Measurements from ENCODE around the gene SZRD1.
"Not testable (repeated sequence)": the region's sequence is repeated elsewhere in the genome, so short reads cannot be mapped to it uniquely, and the experiment has no call there.

SZRD1 gene

DNA sequence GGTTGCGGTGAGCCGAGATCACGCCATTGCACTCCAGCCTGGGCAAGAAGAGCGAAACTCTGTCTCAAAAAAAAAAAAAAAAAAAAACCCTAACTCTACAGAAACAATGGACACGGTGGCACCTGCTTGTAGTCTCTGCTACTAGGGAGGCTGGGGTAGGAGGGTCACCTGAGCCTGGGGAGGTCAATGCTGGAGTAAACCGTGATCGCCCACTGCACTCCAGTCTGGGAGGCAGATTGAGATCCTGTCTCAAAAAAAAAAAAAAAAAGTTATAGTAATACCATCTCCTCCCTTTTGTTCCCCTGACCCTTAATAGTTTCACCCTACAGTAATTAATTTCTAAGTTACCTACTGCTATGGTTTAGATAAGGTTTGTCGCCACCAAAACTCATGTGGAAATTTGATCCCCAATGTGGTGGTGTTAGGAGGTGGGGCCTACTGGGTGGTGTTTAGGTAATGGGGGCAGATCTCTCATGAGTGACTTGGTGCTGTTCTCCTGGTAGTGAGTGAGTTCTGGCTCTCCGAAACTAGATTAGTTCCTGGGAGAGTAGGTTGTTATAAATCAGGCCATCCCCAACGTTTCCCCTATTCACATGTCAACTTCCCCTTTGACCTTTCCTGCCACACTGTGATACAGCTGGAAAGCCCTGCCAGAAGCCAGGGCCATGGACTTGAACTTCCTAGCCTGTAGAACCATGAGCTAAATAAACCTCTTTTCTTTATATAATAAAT is 24.5 kb upstream of the SZRD1 start:
- H3K9me3 ChIP-seq (ENCODE audit: severe bottlenecking) = peaks cover 3% of the 10 kb centered on the region
- ATAC-seq (ENCODE audit: low read depth) = no peak

GRCh38 chr1:16343276-16343675 is 23.8 kb upstream of the SZRD1 start:
- H3K27ac ChIP-seq (ENCODE audit: poor library complexity, severe bottlenecking); H3K9me3 ChIP-seq (ENCODE audit: severe bottlenecking); H3K27me3 ChIP-seq (ENCODE audit: insufficient read depth, poor library complexity, severe bottlenecking); DNase-seq (ENCODE audit: low spot score); H3K4me1 ChIP-seq (ENCODE audit: insufficient read depth, poor library complexity, severe bottlenecking); H3K36me3 ChIP-seq (ENCODE audit: low read depth); H3K4me3 ChIP-seq (ENCODE audit: severe bottlenecking); ATAC-seq (ENCODE audit: low read depth): not testable (repeated sequence)

More for the DNA sequence above, 24.5 kb upstream of the SZRD1 start:
- no peak for DNase-seq (ENCODE audit: low spot score)
- Histone ChIP-seq H3K4me1 (ENCODE audit: insufficient read depth, poor library complexity, severe bottlenecking) (no peaks in the 10 kb centered on the region), H3K27ac (ENCODE audit: poor library complexity, severe bottlenecking) (no peak overlapping the region), H3K27me3 (ENCODE audit: insufficient read depth, poor library complexity, severe bottlenecking) (no peaks in the 10 kb centered on the region), H3K36me3 (ENCODE audit: low read depth) (no peaks in the 10 kb centered on the region), H3K4me3 (ENCODE audit: severe bottlenecking) (no peak overlapping the region)
- TF ChIP-seq CTCF (IDR thresholded peaks at IDR 0.05; ENCODE audit: poor library complexity, severe bottlenecking) = no peak

- ATAC-seq (ENCODE audit: low read depth) (peak; percentile 46; the same call in 2 of the 3 replicates), DNase-seq (ENCODE audit: low spot score) (no peak)
- no peak overlapping the region for H3K27ac ChIP-seq (ENCODE audit: poor library complexity, severe bottlenecking)
- no peaks in the 10 kb centered on the region for H3K9me3 ChIP-seq (ENCODE audit: severe bottlenecking)
- H3K4me3 ChIP-seq (ENCODE audit: severe bottlenecking) = no peak overlapping the region
- peaks cover 15% of the 10 kb centered on the region for H3K4me1 ChIP-seq (ENCODE audit: insufficient read depth, poor library complexity, severe bottlenecking)
- H3K27me3 ChIP-seq (ENCODE audit: insufficient read depth, poor library complexity, severe bottlenecking) = no peaks in the 10 kb centered on the region
- no peak for TF ChIP-seq CTCF (IDR thresholded peaks at IDR 0.05; ENCODE audit: poor library complexity, severe bottlenecking)
- peaks cover 7% of the 10 kb centered on the region for H3K36me3 ChIP-seq (ENCODE audit: low read depth)
These were observed 18.4 kb upstream of the SZRD1 start for GRCh38 chr1:16348414-16349182.

DNA sequence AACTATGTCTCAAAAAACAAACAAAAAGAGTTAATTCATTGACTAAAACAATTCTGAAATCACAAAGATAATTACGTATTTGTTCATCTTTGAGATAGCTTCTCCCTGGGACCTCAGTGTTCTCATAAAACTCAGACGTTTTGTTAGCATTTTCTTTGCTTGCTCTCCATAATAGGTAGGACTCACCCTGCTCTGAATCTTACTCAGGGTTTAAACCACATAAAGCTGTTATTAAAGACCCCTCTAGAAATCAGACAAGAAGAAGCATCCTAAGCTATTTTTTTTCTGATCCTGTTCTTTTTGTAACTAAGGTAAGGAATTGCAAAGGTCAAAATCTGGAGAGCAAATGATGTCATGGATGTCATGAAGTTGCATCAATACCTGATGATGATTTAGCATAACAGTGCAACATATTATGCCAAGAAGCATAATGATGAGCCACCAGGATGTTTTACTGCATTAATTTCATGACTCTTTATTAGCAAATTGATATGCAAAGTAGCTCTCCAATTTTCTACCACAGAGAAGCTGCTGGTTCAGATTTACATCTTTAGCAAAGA is 17.1 kb upstream of the SZRD1 start:
- Histone ChIP-seq H3K27ac (ENCODE audit: poor library complexity, severe bottlenecking) (no peak overlapping the region), H3K4me3 (ENCODE audit: severe bottlenecking) (no peak overlapping the region)
- ATAC-seq (ENCODE audit: low read depth) = no peak

More for the DNA sequence above, 17.1 kb upstream of the SZRD1 start:
- Histone ChIP-seq H3K36me3 (ENCODE audit: low read depth) (peaks cover 7% of the 10 kb centered on the region), H3K27me3 (ENCODE audit: insufficient read depth, poor library complexity, severe bottlenecking) (no peaks in the 10 kb centered on the region), H3K9me3 (ENCODE audit: severe bottlenecking) (no peaks in the 10 kb centered on the region), H3K4me1 (ENCODE audit: insufficient read depth, poor library complexity, severe bottlenecking) (peaks cover 15% of the 10 kb centered on the region)
- TF ChIP-seq CTCF (IDR thresholded peaks at IDR 0.05; ENCODE audit: poor library complexity, severe bottlenecking) = no peak
- no peak for DNase-seq (ENCODE audit: low spot score)
